K562 (cell line): Measurements from ENCODE around the gene BAZ2A. TPM values are rescaled to one million over a fixed set of nuclear protein-coding genes. Genes with fewer than 3 reads are reported as not detected.

Experiments used
- EGR1 ChIP-seq: fragments of 450-650 bp; conservative IDR thresholded peaks from 2 replicates; pipeline ENCODE4 v1.6.1; 2017; ENCODE audit warnings: mild to moderate bottlenecking
- EP400 ChIP-seq: fragments of 450-650 bp; IDR thresholded peaks from 2 replicates; pipeline ENCODE4 v1.6.1; 2017; ENCODE audit warnings: antibody characterized with exemption, mild to moderate bottlenecking, moderate library complexity
- FUS ChIP-seq: fragments of 200-400 bp; formaldehyde crosslinking; optimal IDR thresholded peaks from 2 replicates; pipeline ENCODE3; 2017; ENCODE audit warnings: low read depth, low read length
- HDAC3 ChIP-seq: fragments of 450-650 bp; IDR thresholded peaks from 2 replicates; pipeline ENCODE4 v1.6.1; 2018; ENCODE audit warnings: borderline replicate concordance, mild to moderate bottlenecking, moderate library complexity; ENCODE audit not compliant: partially characterized antibody
- JUN ChIP-seq, 2 experiments: sonication (generic) in 1 of 2; formaldehyde crosslinking in 1 of 2; IDR thresholded peaks; 2 replicates each; pipeline versions ENCODE4 v1.6.1 to v1.8.0; 2012 to 2022; ENCODE audit warnings: borderline replicate concordance in 2 of 2, mild to moderate bottlenecking in 2 of 2, improper control_type of control experiment in 1 of 2, low read depth in 1 of 2, low read length in 1 of 2, missing genetic modification reagents in 1 of 2
- KAT7 ChIP-seq: sonication (generic); formaldehyde crosslinking; IDR thresholded peaks from 2 replicates; pipeline ENCODE4 v1.8.0; 2022; ENCODE audit warnings: missing genetic modification reagents, mild to moderate bottlenecking, borderline replicate concordance
- KDM5B ChIP-seq: fragments of 200-600 bp; sonication (generic); IDR thresholded peaks from 2 replicates; pipeline ENCODE4 v1.6.1; 2012; ENCODE audit warnings: low read depth, mild to moderate bottlenecking, moderate library complexity, low read length, control low read depth, inconsistent platforms; ENCODE audit not compliant: insufficient replicate concordance
- MTA1 ChIP-seq: fragments of 450-650 bp; IDR thresholded peaks from 2 replicates; pipeline ENCODE4 v1.6.1; 2017; ENCODE audit warnings: borderline replicate concordance
- NEUROD1 ChIP-seq: fragments of 150-350 bp; IDR thresholded peaks from 2 replicates; pipeline ENCODE4 v1.6.1; 2014; ENCODE audit warnings: borderline replicate concordance, low read length, low read depth; ENCODE audit not compliant: partially characterized antibody
- PHF8 ChIP-seq: fragments of 200-600 bp; sonication (generic); IDR thresholded peaks from 2 replicates; pipeline ENCODE4 v1.6.1; 2012; ENCODE audit warnings: mixed run types, mild to moderate bottlenecking, inconsistent platforms, low read length, moderate library complexity, borderline replicate concordance
- POLR3G ChIP-seq: IDR thresholded peaks from 2 replicates; pipeline ENCODE4 v1.6.1; 2011; ENCODE audit not compliant: insufficient read length, insufficient replicate concordance; ENCODE audit errors: extremely low read depth
- RBM25 ChIP-seq: fragments of 200-400 bp; formaldehyde crosslinking; IDR thresholded peaks from 2 replicates; pipeline ENCODE4 v1.6.1; 2018; ENCODE audit warnings: low read length, low read depth, moderate library complexity; ENCODE audit not compliant: severe bottlenecking
- SRSF9 ChIP-seq: fragments of 200-400 bp; formaldehyde crosslinking; IDR thresholded peaks from 2 replicates; pipeline ENCODE4 v1.6.1; 2017; ENCODE audit warnings: low read depth, low read length, borderline replicate concordance
- STAT5B ChIP-seq: fragments of 250-450 bp; sonication (Bioruptor Pico); IDR thresholded peaks from 2 replicates; pipeline ENCODE4 v1.8.0; 2021; ENCODE audit warnings: mild to moderate bottlenecking, inconsistent platforms
- TCF3 ChIP-seq: sonication (generic); formaldehyde crosslinking; IDR thresholded peaks from 2 replicates; pipeline ENCODE4 v1.4.0; 2020; ENCODE audit warnings: mild to moderate bottlenecking, missing genetic modification reagents
- THRAP3 ChIP-seq: fragments of 450-650 bp; IDR thresholded peaks from 2 replicates; pipeline ENCODE4 v1.6.1; 2016; ENCODE audit warnings: mild to moderate bottlenecking, inconsistent platforms, borderline replicate concordance
- ZNF124 ChIP-seq: sonication (generic); formaldehyde crosslinking; IDR thresholded peaks from 2 replicates; pipeline ENCODE4 v1.8.1; 2022; ENCODE audit warnings: missing genetic modification reagents
- ZNF717 ChIP-seq: fragments of 250-450 bp; sonication (Bioruptor Pico); IDR thresholded peaks from 2 replicates; pipeline ENCODE4 v1.5.0; 2021
- polyA plus RNA-seq, 8 experiments: library from polyadenylated mRNA; depleted of rRNA in 4 of 8; stranded (reverse) in 5 of 8; unstranded in 3 of 8; fragments of >200 nt; fragmentation: Nextera tagmentation in 2 of 8; fragmentation: Illumina TruSeq in 1 of 8; extraction: Ambion mirVana in 2 of 8; extraction: Trizol in 1 of 8; gene quantifications; 2 replicates each; pipeline versions ENCODE4 v1.2.1 to v1.2.3, GENCODE V29; 2011 to 2014; ENCODE audit warnings: inconsistent platforms in 1 of 8, missing spikeins in 1 of 8
- total RNA-seq, 7 experiments: library from RNA; depleted of rRNA in 6 of 7; stranded (reverse); fragments of >200 nt in 6 of 7; fragmentation: Illumina TruSeq in 2 of 7; extraction: Trizol in 2 of 7; gene quantifications; 2 replicates each; pipeline versions ENCODE4 v1.2.1 to v1.2.3, GENCODE V29; 2011 to 2021; ENCODE audit warnings: low replicate concordance in 1 of 7
- TF ChIP-seq, protein P1 (sequence below): sonication (generic); formaldehyde crosslinking; IDR thresholded peaks from 2 replicates; pipeline ENCODE4 v1.8.0; 2022; ENCODE audit warnings: mild to moderate bottlenecking, missing genetic modification reagents
- TF ChIP-seq, protein P2 (sequence below): sonication (generic); formaldehyde crosslinking; IDR thresholded peaks from 2 replicates; pipeline ENCODE4 v1.8.0; 2022; ENCODE audit warnings: missing genetic modification reagents, mild to moderate bottlenecking, moderate library complexity, borderline replicate concordance
- TF ChIP-seq, protein P3 (sequence below): IDR thresholded peaks from 2 replicates; pipeline ENCODE4 v1.6.1; 2016; ENCODE audit warnings: missing genetic modification characterization, missing compliant biosample characterization
- TF ChIP-seq, protein P4 (sequence below): fragments of 250-450 bp; sonication (Bioruptor Pico); IDR thresholded peaks from 2 replicates; pipeline ENCODE4 v1.4.0; 2020; ENCODE audit warnings: mild to moderate bottlenecking, moderate library complexity

Gene BAZ2A
- total and polyA plus RNA-seq, 9 of the 15 experiments (the other 6 are each of a cell fraction or from before 2014, with no cell fraction given): 4.5 to 86.4 (median 26.2) TPM

DNA sequence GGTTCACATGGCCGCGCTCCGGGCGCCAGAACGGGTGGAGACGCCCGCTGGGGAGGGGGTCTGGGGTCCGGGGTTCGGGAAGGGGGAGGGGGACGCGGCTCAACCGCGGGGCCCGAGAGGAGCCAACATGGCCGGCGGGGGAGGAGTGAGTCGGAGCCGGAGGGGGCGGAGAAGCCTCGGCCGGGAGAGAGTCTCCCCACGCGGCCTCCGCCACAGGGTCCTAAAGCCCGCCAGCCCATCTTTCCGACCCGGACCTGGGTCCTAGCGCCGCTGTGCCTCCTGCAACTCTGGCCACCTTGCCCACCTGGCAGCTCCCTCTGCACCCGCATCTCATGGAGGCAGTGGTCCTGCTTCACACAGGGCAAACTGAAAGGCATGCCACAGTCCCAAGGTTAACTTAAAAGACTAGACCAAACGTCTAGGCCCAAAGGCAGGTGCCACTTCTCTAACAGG lies at the start of gene BAZ2A (continued):
- no peak for TF ChIP-seq RBM25
- TF ChIP-seq KDM5B: no peak
- peak; percentile 64; the same call in 1 of the 2 replicates for TF ChIP-seq JUN (IDR thresholded peaks at IDR 0.05; ENCODE audit: borderline replicate concordance, low read depth, low read length)
- no peak for TF ChIP-seq JUN (CRISPR knock-in tag; IDR thresholded peaks at IDR 0.05; ENCODE audit: borderline replicate concordance)
- no peak for TF ChIP-seq STAT5B (CRISPR knock-in tag)
- peak; percentile 67 for TF ChIP-seq EGR1
- TF ChIP-seq FUS: no peak
- TF ChIP-seq ZNF717 (CRISPR knock-in tag): no peak
- no peak for TF ChIP-seq POLR3G
- 0 out of 2 replicates have a peak, but pooled peaks have one; percentile 31 for TF ChIP-seq MTA1
- TF ChIP-seq KAT7 (CRISPR knock-in tag): no peak
- TF ChIP-seq, protein P1, sequence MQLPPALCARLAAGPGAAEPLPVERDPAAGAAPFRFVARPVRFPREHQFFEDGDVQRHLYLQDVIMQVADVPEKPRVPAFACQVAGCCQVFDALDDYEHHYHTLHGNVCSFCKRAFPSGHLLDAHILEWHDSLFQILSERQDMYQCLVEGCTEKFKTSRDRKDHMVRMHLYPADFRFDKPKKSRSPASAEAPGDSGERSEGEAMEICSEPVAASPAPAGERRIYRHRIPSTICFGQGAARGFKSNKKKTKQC (CRISPR knock-in tag): peak; percentile 84
- TF ChIP-seq, protein P2, sequence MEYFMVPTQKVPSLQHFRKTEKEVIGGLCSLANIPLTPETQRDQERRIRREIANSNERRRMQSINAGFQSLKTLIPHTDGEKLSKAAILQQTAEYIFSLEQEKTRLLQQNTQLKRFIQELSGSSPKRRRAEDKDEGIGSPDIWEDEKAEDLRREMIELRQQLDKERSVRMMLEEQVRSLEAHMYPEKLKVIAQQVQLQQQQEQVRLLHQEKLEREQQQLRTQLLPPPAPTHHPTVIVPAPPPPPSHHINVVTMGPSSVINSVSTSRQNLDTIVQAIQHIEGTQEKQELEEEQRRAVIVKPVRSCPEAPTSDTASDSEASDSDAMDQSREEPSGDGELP (CRISPR knock-in tag): peak; percentile 72; the same call in 1 of the 2 replicates
- peak; percentile 47; the same call in 1 of the 2 replicates for TF ChIP-seq EP400
- TF ChIP-seq ZNF124 (CRISPR knock-in tag): no peak
- TF ChIP-seq, protein P3, sequence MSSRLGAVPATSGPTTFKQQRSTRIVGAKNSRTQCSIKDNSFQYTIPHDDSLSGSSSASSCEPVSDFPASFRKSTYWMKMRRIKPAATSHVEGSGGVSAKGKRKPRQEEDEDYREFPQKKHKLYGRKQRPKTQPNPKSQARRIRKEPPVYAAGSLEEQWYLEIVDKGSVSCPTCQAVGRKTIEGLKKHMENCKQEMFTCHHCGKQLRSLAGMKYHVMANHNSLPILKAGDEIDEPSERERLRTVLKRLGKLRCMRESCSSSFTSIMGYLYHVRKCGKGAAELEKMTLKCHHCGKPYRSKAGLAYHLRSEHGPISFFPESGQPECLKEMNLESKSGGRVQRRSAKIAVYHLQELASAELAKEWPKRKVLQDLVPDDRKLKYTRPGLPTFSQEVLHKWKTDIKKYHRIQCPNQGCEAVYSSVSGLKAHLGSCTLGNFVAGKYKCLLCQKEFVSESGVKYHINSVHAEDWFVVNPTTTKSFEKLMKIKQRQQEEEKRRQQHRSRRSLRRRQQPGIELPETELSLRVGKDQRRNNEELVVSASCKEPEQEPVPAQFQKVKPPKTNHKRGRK (tag): no peak
- TF ChIP-seq HDAC3: peak; percentile 36
- no peak for TF ChIP-seq TCF3 (CRISPR knock-in tag)
- TF ChIP-seq NEUROD1: peak; percentile 99
- TF ChIP-seq PHF8: no peak
- TF ChIP-seq, protein P4, sequence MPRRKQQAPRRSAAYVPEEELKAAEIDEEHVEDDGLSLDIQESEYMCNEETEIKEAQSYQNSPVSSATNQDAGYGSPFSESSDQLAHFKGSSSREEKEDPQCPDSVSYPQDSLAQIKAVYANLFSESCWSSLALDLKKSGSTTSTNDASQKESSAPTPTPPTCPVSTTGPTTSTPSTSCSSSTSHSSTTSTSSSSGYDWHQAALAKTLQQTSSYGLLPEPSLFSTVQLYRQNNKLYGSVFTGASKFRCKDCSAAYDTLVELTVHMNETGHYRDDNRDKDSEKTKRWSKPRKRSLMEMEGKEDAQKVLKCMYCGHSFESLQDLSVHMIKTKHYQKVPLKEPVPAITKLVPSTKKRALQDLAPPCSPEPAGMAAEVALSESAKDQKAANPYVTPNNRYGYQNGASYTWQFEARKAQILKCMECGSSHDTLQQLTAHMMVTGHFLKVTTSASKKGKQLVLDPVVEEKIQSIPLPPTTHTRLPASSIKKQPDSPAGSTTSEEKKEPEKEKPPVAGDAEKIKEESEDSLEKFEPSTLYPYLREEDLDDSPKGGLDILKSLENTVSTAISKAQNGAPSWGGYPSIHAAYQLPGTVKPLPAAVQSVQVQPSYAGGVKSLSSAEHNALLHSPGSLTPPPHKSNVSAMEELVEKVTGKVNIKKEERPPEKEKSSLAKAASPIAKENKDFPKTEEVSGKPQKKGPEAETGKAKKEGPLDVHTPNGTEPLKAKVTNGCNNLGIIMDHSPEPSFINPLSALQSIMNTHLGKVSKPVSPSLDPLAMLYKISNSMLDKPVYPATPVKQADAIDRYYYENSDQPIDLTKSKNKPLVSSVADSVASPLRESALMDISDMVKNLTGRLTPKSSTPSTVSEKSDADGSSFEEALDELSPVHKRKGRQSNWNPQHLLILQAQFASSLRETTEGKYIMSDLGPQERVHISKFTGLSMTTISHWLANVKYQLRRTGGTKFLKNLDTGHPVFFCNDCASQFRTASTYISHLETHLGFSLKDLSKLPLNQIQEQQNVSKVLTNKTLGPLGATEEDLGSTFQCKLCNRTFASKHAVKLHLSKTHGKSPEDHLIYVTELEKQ: no peak
- no peak for TF ChIP-seq SRSF9
- TF ChIP-seq THRAP3: no peak
